HepG2 (cell line): Measurements from ENCODE around the gene USP7. TPM values are rescaled to one million over a fixed set of nuclear protein-coding genes. Genes with fewer than 3 reads are reported as not detected.

Source experiments
- ELF3 ChIP-seq: IDR thresholded peaks from 2 replicates; pipeline ENCODE4 v1.6.1; 2016; ENCODE audit warnings: missing genetic modification reagents, missing compliant biosample characterization
- EP300 ChIP-seq, 3 experiments: sonication (generic) in 1 of 3; formaldehyde crosslinking in 1 of 3; IDR thresholded peaks; 2 replicates each; pipeline versions ENCODE4 v1.5.1 to v1.6.1; 2011 to 2020; ENCODE audit warnings: low read depth in 2 of 3, low read length in 2 of 3, borderline replicate concordance in 1 of 3, improper control_type of control experiment in 1 of 3, mild to moderate bottlenecking in 1 of 3, missing genetic modification reagents in 1 of 3, moderate library complexity in 1 of 3
- HNRNPUL1 ChIP-seq: fragments of 200-400 bp; formaldehyde crosslinking; IDR thresholded peaks from 2 replicates; pipeline ENCODE4 v1.6.1; 2017; ENCODE audit warnings: low read depth, mild to moderate bottlenecking, low read length, moderate library complexity
- HOXA3 ChIP-seq: sonication (generic); formaldehyde crosslinking; IDR thresholded peaks from 2 replicates; pipeline ENCODE4 v1.5.0; 2020; ENCODE audit warnings: missing genetic modification reagents
- KLF12 ChIP-seq: sonication (generic); formaldehyde crosslinking; IDR thresholded peaks from 2 replicates; pipeline ENCODE4 v1.4.0; 2020; ENCODE audit warnings: missing genetic modification reagents, borderline replicate concordance
- POLR2A ChIP-seq, 2 experiments: IDR thresholded peaks; 2 replicates each; pipeline ENCODE4 v1.6.1; 2011; ENCODE audit warnings: low read depth in 2 of 2, low read length in 2 of 2, mild to moderate bottlenecking in 1 of 2, moderate library complexity in 1 of 2; ENCODE audit not compliant: insufficient read depth in 1 of 2
- RBM22 ChIP-seq: fragments of 200-400 bp; formaldehyde crosslinking; optimal IDR thresholded peaks from 2 replicates; pipeline ENCODE3; 2017; ENCODE audit warnings: mild to moderate bottlenecking, low read length, moderate library complexity
- RFX3 ChIP-seq: IDR thresholded peaks from 2 replicates; pipeline ENCODE4 v1.6.1; 2016; ENCODE audit warnings: missing biosample characterization, missing genetic modification reagents
- RXRA ChIP-seq: sonication (generic); formaldehyde crosslinking; IDR thresholded peaks from 2 replicates; pipeline ENCODE4 v1.5.1; 2020; ENCODE audit warnings: missing genetic modification reagents
- SIN3A ChIP-seq: IDR thresholded peaks from 2 replicates; pipeline ENCODE4 v1.6.1; 2011; ENCODE audit warnings: low read depth, mild to moderate bottlenecking, control low read depth, low read length, borderline replicate concordance
- SOX5 ChIP-seq: IDR thresholded peaks from 2 replicates; pipeline ENCODE4 v1.6.1; 2016; ENCODE audit warnings: borderline replicate concordance
- SP5 ChIP-seq: IDR thresholded peaks from 2 replicates; pipeline ENCODE4 v1.6.1; 2016; ENCODE audit warnings: low read depth, borderline replicate concordance
- TEAD2 ChIP-seq: sonication (generic); formaldehyde crosslinking; IDR thresholded peaks from 2 replicates; pipeline ENCODE4 v1.9.0; 2021; ENCODE audit warnings: missing genetic modification reagents
- TGIF2 ChIP-seq: IDR thresholded peaks from 2 replicates; pipeline ENCODE4 v1.6.1; 2016; ENCODE audit warnings: control low read depth, missing compliant biosample characterization
- TOPORS ChIP-seq: sonication (generic); formaldehyde crosslinking; IDR thresholded peaks from 2 replicates; pipeline ENCODE4 v1.8.0; 2023; ENCODE audit warnings: mild to moderate bottlenecking, missing genetic modification reagents
- ZBTB40 ChIP-seq, 2 experiments: fragments of 450-650 bp in 1 of 2; sonication (generic) in 1 of 2; formaldehyde crosslinking in 1 of 2; IDR thresholded peaks; 2 replicates each; pipeline versions ENCODE4 v1.6.1 to v1.8.0; 2016 to 2022; ENCODE audit warnings: antibody characterized with exemption in 1 of 2, mild to moderate bottlenecking in 1 of 2, missing genetic modification reagents in 1 of 2
- ZFAT ChIP-seq: sonication (generic); formaldehyde crosslinking; conservative IDR thresholded peaks from 2 replicates; pipeline ENCODE4 v1.8.1; 2023; ENCODE audit warnings: missing genetic modification reagents, inconsistent platforms
- ZNF224 ChIP-seq: sonication (generic); formaldehyde crosslinking; IDR thresholded peaks from 2 replicates; pipeline ENCODE4 v1.5.0; 2020; ENCODE audit warnings: mild to moderate bottlenecking, missing genetic modification reagents
- ZNF225 ChIP-seq: sonication (generic); formaldehyde crosslinking; IDR thresholded peaks from 2 replicates; pipeline ENCODE4 v1.4.0; 2020; ENCODE audit warnings: mild to moderate bottlenecking, missing genetic modification reagents
- ZNF33A ChIP-seq: sonication (generic); formaldehyde crosslinking; IDR thresholded peaks from 2 replicates; pipeline ENCODE4 v1.5.1; 2020; ENCODE audit warnings: missing genetic modification reagents, mild to moderate bottlenecking, moderate library complexity, borderline replicate concordance
- ZNF574 ChIP-seq: sonication (generic); formaldehyde crosslinking; IDR thresholded peaks from 2 replicates; pipeline ENCODE4 v1.4.0; 2020; ENCODE audit warnings: missing genetic modification reagents
- polyA plus RNA-seq, 8 experiments: library from polyadenylated mRNA; depleted of rRNA in 3 of 8; stranded (reverse) in 7 of 8; unstranded in 1 of 8; fragments of >200 nt; fragmentation: Illumina TruSeq in 4 of 8; extraction: Trizol in 4 of 8; gene quantifications; 2 replicates each; pipeline versions ENCODE4 v1.2.1 to v1.2.3, GENCODE V29; 2011 to 2016; ENCODE audit warnings: low read depth in 4 of 8, missing spikeins in 1 of 8, mixed read lengths in 1 of 8; ENCODE audit not compliant: insufficient read depth in 1 of 8
- total RNA-seq, 5 experiments: library from RNA; depleted of rRNA; stranded (reverse); fragments of >200 nt; fragmentation: Illumina TruSeq; extraction: Trizol; gene quantifications; 2 replicates each; pipeline ENCODE4 v1.2.3, GENCODE V29; 2016; ENCODE audit warnings: low read depth in 1 of 5

The USP7 gene
- total and polyA plus RNA-seq, 2 of the 13 experiments (the other 11 are each of a cell fraction or from before 2014, with no cell fraction given): 52.5 to 173 TPM

GRCh38 chr16:8931859-8932258 is 31.8 kb downstream of the USP7 start (continued):
- TF ChIP-seq ZBTB40 (IDR thresholded peaks at IDR 0.05) (no peak), ZBTB40 (CRISPR knock-in tag; IDR thresholded peaks at IDR 0.05) (no peak), POLR2A (IDR thresholded peaks at IDR 0.05; ENCODE audit: insufficient read depth in 1 of 2, low read depth in 2 of 2, low read length in 2 of 2) (no peak), RBM22 (peak; percentile 39), HOXA3 (no peak), SIN3A (peak; percentile 71; the same call in 1 of the 2 replicates), KLF12 (no peak), EP300 (IDR thresholded peaks at IDR 0.05; ENCODE audit: low read depth in 2 of 2, low read length in 2 of 2) (no peak), EP300 (CRISPR knock-in tag; IDR thresholded peaks at IDR 0.05; ENCODE audit: borderline replicate concordance) (0 out of 2 replicates have a peak, but pooled peaks have one; percentile 18), ZNF224 (CRISPR knock-in tag) (no peak), ZNF33A (no peak), TGIF2 (CRISPR knock-in tag) (peak; percentile 84), TEAD2 (no peak), SOX5 (no peak), ELF3 (CRISPR knock-in tag) (peak; percentile 44; the same call in 1 of the 2 replicates), ZFAT (CRISPR knock-in tag) (no peak), SP5 (CRISPR knock-in tag) (no peak), TOPORS (no peak), RXRA (CRISPR knock-in tag) (no peak), ZNF225 (CRISPR knock-in tag) (no peak), ZNF574 (CRISPR knock-in tag) (peak; percentile 53; the same call in 1 of the 2 replicates), RFX3 (CRISPR knock-in tag) (no peak), HNRNPUL1 (no peak)
